ENCODE results near the gene PTPRA. TPM values are rescaled to one million over a fixed set of nuclear protein-coding genes. Genes with fewer than 3 reads are reported as not detected.

The PTPRA gene
- total RNA-seq, 1 donor from 2014 or later = 63.3 TPM

DNA sequence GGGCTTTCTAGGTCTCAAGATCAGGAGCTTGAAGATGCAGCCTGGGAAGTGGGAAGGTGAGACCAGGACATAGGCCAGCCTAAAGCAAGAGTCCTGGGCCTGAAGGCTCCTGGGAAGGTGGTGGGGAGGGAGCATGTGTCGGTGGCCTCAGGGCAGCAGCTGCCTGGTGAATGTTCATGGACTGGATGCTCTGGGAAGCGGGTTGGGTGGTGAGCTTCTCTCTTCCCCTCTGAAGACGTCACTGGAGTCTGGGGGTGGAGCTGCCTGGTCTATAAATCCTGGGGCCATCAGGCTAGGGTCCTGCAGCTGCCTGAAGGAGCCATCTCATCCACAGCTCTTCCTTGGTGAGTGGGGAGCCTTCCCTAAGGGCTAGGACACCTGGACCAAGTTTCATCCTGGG, 170.0 kb downstream of the PTPRA start, which contains the start of gene GNRH2:
Gene GNRH2, plus strand, starts transcription at position 301 of the 400 bp plus-strand sequence. CDS start 793 bp downstream, outside the sequence.
- ATAC-seq (no peak), DNase-seq (no peak)
- Histone ChIP-seq H3K4me1 (peaks cover 21% of the 10 kb centered on the region), H3K9me3 (no peaks in the 10 kb centered on the region), H3K4me3 (no peak within 1 kb of the TSS), H3K36me3 (peaks cover 33% of the 10 kb centered on the region), H3K27ac (peak within 1 kb of the TSS; percentile 27), H3K27me3 (ENCODE audit: low read depth) (no peaks in the 10 kb centered on the region)
- intact Hi-C loops (cut with DNase I) = no loop called here
- TF ChIP-seq, protein P1, sequence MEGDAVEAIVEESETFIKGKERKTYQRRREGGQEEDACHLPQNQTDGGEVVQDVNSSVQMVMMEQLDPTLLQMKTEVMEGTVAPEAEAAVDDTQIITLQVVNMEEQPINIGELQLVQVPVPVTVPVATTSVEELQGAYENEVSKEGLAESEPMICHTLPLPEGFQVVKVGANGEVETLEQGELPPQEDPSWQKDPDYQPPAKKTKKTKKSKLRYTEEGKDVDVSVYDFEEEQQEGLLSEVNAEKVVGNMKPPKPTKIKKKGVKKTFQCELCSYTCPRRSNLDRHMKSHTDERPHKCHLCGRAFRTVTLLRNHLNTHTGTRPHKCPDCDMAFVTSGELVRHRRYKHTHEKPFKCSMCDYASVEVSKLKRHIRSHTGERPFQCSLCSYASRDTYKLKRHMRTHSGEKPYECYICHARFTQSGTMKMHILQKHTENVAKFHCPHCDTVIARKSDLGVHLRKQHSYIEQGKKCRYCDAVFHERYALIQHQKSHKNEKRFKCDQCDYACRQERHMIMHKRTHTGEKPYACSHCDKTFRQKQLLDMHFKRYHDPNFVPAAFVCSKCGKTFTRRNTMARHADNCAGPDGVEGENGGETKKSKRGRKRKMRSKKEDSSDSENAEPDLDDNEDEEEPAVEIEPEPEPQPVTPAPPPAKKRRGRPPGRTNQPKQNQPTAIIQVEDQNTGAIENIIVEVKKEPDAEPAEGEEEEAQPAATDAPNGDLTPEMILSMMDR (IDR thresholded peaks at IDR 0.05) = no peak

DNA sequence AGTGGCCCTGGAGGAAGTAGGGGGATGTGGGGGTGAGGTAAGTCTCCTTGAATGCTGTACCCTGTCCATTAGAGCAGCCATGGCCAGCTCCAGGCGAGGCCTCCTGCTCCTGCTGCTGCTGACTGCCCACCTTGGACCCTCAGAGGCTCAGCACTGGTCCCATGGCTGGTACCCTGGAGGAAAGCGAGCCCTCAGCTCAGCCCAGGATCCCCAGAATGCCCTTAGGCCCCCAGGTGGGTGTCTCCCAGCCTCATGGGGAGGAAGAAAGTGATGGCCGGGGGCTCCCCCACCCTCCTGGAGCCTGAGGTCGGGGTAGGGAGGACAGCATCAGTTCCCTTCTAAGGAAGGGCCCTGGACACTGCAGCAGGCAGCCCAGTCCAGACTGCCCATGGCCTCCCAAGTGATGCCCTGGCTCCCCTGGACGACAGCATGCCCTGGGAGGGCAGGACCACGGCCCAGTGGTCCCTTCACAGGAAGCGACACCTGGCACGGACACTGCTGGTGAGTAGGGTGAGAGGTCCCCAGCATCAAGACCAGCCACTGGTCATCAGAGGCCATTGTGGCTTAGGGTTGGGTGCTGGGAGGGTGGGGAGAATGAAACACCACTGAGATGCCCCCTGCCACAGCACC, 171.2 kb downstream of the PTPRA start:
- Histone ChIP-seq H3K9me3 (no peaks in the 10 kb centered on the region), H3K36me3 (peaks cover 32% of the 10 kb centered on the region), H3K27me3 (ENCODE audit: low read depth) (no peaks in the 10 kb centered on the region), H3K4me3 (peak overlapping the region; percentile 95), H3K4me1 (peaks cover 21% of the 10 kb centered on the region), H3K27ac (peak overlapping the region; percentile 87)
- ATAC-seq = no peak
- TF ChIP-seq, protein P1 (IDR thresholded peaks at IDR 0.05) = no peak
- intact Hi-C loops (cut with DNase I) = no loop called here
- no peak for DNase-seq

DNA sequence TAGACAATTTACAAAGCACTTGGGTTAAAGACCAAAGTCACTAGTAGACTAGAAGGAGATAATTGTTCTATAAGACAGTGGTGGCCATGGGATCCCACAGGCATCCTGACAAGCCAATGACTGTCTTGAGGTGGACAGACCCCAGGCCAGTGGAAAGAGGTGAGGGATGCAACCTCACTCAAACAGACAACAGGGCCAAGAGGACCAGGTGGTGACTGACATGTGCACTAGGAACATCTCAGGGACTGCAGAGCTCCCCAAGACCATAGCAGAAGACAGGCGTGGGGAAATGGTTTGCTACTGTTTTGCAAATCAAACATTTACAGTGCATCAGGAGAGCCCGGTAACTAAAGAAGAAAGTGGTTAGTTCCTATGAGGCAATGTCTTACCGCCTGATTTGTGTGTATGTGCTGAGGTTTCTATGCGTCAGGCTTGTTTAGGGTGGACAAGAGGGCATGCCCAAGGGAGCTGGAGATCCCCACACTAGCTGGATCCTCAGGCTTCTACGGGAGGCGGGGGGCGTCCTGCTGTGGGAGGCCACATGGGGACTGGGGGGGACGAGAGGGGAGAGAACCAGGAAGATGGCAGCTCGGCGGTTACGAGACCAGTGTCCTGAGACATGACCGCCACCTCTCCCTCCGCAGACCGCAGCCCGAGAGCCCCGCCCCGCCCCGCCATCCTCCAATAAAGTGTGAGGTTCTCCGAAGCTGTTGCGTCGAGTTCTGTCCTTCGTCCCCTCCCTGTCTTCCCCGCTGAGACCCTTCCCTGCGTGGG, 171.9 kb downstream of the PTPRA start:
- peak; percentile 81 to 85 for ATAC-seq
- no peaks in the 10 kb centered on the region for H3K9me3 ChIP-seq

DNA sequence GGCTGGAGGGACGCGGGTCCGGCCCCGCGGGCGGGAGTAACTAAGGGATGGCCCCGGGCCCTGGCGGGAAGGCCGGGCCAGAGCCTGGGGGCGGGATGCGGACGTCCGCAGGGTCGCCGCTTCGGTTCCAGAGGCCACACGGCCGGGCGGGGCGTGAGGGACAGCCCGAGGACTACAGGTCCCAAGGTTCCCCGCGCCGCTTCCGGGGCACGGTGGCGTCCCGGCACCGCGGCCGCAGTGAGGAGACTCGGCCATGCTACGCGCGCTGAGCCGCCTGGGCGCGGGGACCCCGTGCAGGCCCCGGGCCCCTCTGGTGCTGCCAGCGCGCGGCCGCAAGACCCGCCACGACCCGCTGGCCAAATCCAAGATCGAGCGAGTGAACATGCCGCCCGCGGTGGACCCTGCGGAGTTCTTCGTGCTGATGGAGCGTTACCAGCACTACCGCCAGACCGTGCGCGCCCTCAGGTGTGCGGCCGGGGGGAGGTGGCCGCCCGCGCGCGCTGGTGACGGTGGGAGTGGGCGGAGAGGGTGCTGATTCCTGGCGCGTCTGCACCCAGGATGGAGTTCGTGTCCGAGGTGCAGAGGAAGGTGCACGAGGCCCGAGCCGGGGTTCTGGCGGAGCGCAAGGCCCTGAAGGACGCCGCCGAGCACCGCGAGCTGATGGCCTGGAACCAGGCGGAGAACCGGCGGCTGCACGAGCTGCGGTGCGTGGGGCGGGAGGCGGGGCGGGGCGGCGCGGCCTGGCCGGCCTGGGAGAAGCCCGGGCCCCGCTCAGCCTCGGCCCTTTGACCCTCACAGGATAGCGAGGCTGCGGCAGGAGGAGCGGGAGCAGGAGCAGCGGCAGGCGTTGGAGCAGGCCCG, 172.8 kb downstream of the PTPRA start, which contains the start of gene MRPS26:
Gene MRPS26, plus strand, starts transcription at position 237 of the 861 bp plus-strand sequence. Its CDS starts 17 bp downstream, at position 254.
- intact Hi-C loops (cut with DNase I) = no loop called here
- Histone ChIP-seq H3K36me3 (peaks cover 27% of the 10 kb centered on the region), H3K4me3 (peak within 1 kb of the TSS; percentile 95), H3K27ac (peak within 1 kb of the TSS; percentile 87), H3K27me3 (ENCODE audit: low read depth) (no peaks in the 10 kb centered on the region), H3K4me1 (peaks cover 21% of the 10 kb centered on the region), H3K9me3 (no peaks in the 10 kb centered on the region)
- peak; percentile 96 for DNase-seq
- TF ChIP-seq, protein P1 (IDR thresholded peaks at IDR 0.05) = no peak
- peak; percentile 96 to 98 for ATAC-seq

More for the DNA sequence above, 171.9 kb downstream of the PTPRA start:
- TF ChIP-seq, protein P1 (IDR thresholded peaks at IDR 0.05) = no peak
- Histone ChIP-seq H3K4me3 (peak overlapping the region; percentile 95), H3K27me3 (ENCODE audit: low read depth) (no peaks in the 10 kb centered on the region), H3K36me3 (peaks cover 31% of the 10 kb centered on the region), H3K4me1 (peaks cover 21% of the 10 kb centered on the region), H3K27ac (peak overlapping the region; percentile 87)
- intact Hi-C loops (cut with DNase I) = no loop called here
- DNase-seq = peak; percentile 84

Measured in lower lobe of right lung (tissue), 2 donors.